SK-N-MC (cell line): ENCODE data around the gene MT1HL1.

ENCODE experiments used
- EZH2 ChIP-seq: fragments of 200-600 bp; sonication (generic); IDR thresholded peaks from one replicate; pipeline ENCODE4 v1.6.1; 2017; ENCODE audit warnings: antibody characterized with exemption
- FOXP2 ChIP-seq: optimal IDR thresholded peaks from 2 replicates; pipeline ENCODE3; 2011; ENCODE audit warnings: mild to moderate bottlenecking, moderate library complexity; ENCODE audit not compliant: insufficient read depth; ENCODE audit errors: extremely low read length, control extremely low read depth
- POLR2AphosphoS5 ChIP-seq: IDR thresholded peaks from 2 replicates; pipeline ENCODE4 v1.6.1; 2012; ENCODE audit warnings: mild to moderate bottlenecking, low read depth, low read length, borderline replicate concordance

DNA sequence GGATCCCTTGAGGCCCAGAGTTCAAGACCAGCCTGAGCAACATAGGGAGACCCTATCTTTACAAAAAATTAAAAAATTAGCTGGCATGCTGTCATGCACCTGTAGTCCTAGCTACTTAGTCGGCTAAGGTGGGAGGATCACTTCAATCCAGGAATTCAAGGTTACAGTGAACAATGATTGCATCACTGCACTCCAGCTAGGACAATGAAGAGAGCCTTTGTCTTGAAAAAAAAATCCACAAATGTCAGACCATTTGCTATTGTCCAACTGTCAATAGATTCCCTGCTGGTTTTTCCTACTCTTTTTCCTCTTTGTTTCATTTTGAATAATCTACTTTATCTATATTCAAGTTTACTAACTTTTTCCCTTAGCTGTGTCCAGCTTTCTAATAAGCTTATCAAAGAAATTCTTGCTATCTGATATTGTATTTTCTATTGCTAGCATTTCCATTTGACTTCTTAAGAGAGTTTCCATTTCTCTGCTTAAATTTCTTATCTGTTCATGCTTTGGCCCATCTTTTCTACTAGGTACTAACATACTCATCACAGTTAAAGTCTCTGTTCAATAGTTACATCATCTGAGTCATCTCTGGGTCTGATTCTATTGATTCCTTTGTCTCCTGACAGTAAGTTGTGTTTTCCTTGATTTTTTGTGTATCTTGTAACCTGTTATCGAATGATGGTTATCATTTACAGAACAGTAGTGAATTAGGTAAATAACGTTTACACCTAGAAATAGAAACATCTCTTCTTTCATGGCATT lies 14.8 kb downstream of the MT1HL1 start:
- TF ChIP-seq POLR2AphosphoS5, result no peak
- TF ChIP-seq EZH2, result no peak
- TF ChIP-seq FOXP2, result no peak
